ENCODE data around the gene RXRA.
A peak's percentile ranks its signal among the peaks of the same experiment; 100 is the strongest.

Gene RXRA

DNA sequence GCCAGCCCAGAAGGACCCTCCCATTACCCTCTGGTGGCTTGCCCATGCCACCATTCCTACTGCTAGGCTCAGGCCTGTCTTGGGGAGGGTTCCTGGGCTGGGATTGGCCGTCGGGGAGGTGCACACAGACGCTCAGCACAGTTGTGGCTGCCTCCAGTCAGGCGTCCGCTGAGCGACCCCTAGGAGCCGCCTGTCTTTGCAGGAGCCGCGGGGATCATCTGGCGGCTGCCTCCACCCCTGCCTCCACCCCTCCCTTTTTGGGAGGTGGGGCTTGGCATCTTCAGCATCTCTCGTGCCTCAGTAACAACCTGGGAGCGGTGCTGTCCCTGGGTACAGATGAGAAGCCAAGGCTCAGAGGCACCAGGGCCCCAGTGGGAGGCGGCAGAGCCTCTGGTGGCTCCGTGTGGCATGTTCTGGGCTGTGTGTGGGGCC lies 39.6 kb downstream of the RXRA start:
- Mint-ChIP-seq H3K27me3 (no peaks in the 10 kb centered on the region), H3K4me1 (ENCODE audit: low read depth in 2 of 2) (peaks cover 5 to 18% of the 10 kb centered on the region in 2 donors), H3K4me3 (no peak overlapping the region), H3K9me3 (no peaks in the 10 kb centered on the region), H3K36me3 (ENCODE audit: insufficient read depth) (peaks cover 5% of the 10 kb centered on the region), H3K27ac (peak overlapping the region in 1 of 2 donors; percentile 71)
- ATAC-seq (replicated peaks) = no peak
- no peak for DNase-seq

DNA sequence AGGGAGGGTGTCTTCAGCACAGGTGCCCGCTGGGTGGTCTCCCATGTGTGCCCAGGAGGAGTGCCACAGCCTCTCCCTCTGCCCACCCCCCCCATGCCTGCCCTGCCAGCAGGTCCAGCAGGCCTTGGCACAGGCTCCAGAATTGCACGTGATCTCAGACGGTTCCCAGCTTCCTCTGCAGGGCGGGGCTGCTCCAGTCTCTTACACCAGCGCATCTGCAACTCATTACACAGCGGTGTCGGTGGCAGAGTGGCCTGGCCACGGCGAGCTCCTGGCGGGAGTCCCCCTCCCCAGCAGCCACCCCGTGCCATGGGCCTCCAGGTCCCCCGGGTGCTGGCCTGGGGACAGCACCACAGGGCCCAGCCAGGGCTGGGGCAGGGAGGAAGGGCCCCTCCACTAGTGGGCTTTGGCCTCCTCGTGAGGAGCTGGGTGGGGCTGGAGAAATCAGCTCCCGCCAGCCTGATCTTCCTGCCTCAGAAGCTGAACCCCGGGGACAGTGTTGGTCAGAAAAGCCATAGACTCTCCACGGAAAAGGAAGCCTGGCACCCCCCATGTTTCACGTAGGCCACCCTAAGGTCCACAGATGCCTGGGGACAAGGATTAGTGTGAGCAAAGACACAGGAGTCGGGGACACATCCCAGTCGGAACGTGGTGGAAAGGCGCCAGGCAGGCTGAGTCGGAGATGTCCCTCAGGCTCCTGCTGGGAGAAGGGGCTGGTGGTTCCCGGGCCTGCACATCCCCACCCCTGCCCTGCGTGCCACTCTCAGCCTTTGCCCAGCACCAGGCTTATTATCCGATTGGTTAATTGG lies 40.2 kb downstream of the RXRA start:
- no peak overlapping the region for H3K4me3 Mint-ChIP-seq
- peaks cover 5% of the 10 kb centered on the region for H3K36me3 Mint-ChIP-seq (ENCODE audit: insufficient read depth)
- no peaks in the 10 kb centered on the region for H3K27me3 Mint-ChIP-seq
- DNase-seq = no peak
- no peak for ATAC-seq (replicated peaks)
- H3K27ac Mint-ChIP-seq = peak overlapping the region in 1 of 2 donors; percentile 79
- H3K9me3 Mint-ChIP-seq = no peaks in the 10 kb centered on the region
- H3K4me1 Mint-ChIP-seq (ENCODE audit: low read depth in 2 of 2) = peaks cover 5 to 18% of the 10 kb centered on the region in 2 donors

DNA sequence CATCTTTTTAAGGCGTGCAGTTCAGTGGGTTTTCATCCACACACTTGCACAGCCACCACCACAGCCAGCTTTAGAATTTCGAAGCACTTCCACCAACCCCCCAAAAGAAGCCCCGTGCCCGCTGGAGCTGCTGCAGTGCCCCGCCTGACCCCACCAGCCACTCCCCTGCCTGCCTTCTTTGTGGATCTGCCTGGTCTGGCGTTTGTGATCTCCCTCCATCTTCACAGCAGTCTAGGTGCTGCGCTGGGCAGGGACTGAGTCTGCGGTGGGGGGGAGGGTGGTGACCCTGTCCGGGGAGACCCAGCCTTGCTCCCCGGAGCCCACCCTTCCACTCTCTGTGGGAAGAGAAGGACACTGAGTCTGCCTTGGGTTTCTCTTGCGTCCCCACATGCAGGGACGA lies 40.8 kb downstream of the RXRA start:
- Mint-ChIP-seq H3K4me3 (no peak overlapping the region), H3K4me1 (ENCODE audit: low read depth in 2 of 2) (peaks cover 7 to 18% of the 10 kb centered on the region in 2 donors), H3K36me3 (ENCODE audit: insufficient read depth) (peaks cover 5% of the 10 kb centered on the region), H3K9me3 (no peaks in the 10 kb centered on the region), H3K27ac (peak overlapping the region in 1 of 2 donors; percentile 79), H3K27me3 (no peaks in the 10 kb centered on the region)
- ATAC-seq (replicated peaks) (no peak), DNase-seq (no peak)

DNA sequence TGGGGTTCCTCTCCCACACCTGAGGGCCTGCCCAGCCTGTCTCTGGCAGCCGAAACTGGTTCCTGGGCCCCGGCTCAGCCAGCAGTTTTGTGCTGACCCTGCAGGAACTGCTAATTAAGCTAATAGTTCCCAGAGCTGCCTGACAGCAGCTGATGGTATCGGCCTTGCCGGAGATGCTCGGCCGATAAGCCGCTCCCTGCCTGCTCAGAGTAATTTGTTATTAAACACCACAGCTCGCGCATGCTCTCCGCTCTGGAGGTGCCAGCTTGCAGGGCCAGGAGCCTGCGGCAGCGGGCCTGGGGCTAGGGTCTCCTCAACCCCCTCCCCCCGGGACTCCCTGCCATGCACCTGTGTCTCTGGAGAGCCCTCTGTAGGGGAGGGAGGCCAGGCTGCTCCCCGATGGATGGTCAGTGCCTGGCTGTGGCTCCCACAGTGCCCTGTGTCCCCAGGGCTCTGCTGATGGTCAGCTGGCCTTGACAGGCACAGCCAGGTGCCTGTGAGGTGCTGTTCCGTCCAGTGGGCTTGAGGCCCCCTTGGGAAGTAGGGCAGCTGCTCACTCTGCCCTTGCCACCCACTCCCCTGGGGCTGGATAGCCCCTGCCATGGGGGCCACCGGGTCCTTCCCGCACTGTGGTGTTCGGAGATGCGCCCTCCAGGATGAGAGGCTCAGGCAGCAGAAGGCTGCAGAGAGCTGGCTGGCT lies 41.7 kb downstream of the RXRA start:
- Mint-ChIP-seq H3K4me1 (ENCODE audit: low read depth in 2 of 2) (peaks cover 11 to 21% of the 10 kb centered on the region in 2 donors), H3K4me3 (no peak overlapping the region), H3K36me3 (ENCODE audit: insufficient read depth) (peaks cover 7% of the 10 kb centered on the region), H3K27ac (no peak overlapping the region), H3K27me3 (no peaks in the 10 kb centered on the region), H3K9me3 (no peaks in the 10 kb centered on the region)
- ATAC-seq (replicated peaks) (no peak), DNase-seq (no peak)

DNA sequence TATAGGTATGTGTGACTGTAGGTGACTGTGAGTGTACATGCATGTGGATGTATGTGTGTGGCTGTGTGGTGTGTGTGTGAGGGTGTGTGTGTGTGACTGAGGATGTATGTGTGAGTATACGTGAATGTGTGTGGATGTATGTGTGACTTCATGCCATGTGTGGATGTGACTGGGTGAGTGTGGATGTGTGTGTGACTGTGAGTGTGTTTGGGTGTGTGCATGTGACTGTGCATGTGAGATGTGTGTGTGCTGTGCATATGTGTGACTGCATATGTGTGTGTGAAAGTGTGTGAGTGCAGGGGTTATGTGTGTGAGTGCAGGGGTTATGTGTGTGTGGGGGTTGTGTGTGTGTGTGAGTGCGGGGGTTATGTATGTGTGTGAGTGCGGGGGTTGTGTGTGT lies 42.3 kb downstream of the RXRA start:
- DNase-seq (no peak), ATAC-seq (replicated peaks) (no peak)
- Mint-ChIP-seq H3K27ac (no peak overlapping the region), H3K4me3 (no peak overlapping the region), H3K9me3 (no peaks in the 10 kb centered on the region), H3K36me3 (ENCODE audit: insufficient read depth) (peaks cover 9% of the 10 kb centered on the region), H3K27me3 (no peaks in the 10 kb centered on the region), H3K4me1 (ENCODE audit: low read depth in 2 of 2) (peaks cover 11 to 27% of the 10 kb centered on the region in 2 donors)

DNA sequence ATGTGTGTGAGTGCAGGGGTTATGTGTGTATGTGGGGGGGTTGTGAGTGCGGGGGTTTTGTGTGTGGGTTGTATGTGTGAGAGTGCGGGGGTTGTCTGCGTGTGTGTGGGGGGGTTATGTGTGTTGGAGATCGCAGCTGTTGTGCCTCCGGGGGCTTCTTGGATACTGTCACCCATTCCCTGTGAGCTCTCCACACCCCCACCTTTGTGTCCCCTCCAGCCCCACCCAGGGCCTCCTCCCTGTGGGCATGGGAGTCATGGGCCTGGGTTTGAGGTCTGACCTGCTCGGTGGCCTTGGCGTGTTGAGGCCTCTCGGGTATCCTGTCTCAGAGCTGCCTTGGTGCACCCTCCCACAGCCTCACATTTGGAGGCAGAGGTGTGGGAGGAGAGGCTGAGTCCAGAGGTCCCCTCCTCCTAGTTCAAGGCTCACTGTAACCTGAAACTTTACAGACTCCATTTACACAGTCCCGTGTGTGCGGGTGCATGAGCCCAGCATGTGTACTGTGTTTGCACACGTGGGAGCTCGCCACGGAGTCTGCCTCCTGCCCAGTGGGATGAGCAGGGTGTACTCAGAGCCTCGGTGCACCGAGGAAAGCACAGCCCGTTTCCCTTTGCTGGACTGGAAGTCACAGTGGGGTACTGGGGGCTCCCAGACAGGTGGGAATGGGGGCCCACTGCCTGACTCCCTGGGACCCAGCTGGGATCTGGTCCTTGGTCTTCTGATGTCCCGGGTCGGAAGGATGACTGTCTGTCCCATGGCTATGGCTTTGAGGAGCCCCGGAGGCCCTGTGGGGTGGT lies 43.4 kb downstream of the RXRA start:
- Mint-ChIP-seq H3K4me1 (ENCODE audit: low read depth in 2 of 2) (peaks cover 11 to 28% of the 10 kb centered on the region in 2 donors), H3K27me3 (no peaks in the 10 kb centered on the region), H3K9me3 (no peaks in the 10 kb centered on the region)

DNA sequence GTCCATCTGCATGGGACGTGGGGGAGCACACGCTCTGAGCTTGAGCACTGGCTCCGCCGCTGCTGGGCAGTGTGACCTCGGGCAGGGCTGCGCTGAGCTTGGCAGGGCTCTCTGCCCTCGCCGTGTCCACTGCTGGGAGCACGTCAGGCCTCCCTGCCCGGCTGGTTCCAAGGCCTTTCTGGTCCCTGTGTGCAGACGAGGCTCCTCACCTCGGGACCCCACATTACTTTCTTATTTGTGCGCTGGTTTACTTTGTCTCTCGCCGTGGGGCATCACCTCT lies 43.9 kb downstream of the RXRA start:
- Mint-ChIP-seq H3K4me1 (ENCODE audit: low read depth in 2 of 2) (peaks cover 11 to 33% of the 10 kb centered on the region in 2 donors), H3K4me3 (no peak overlapping the region), H3K27me3 (no peaks in the 10 kb centered on the region), H3K36me3 (ENCODE audit: insufficient read depth) (peaks cover 9% of the 10 kb centered on the region), H3K27ac (peak overlapping the region in 1 of 2 donors; percentile 82), H3K9me3 (no peaks in the 10 kb centered on the region)
- no peak for DNase-seq
- ATAC-seq (replicated peaks) = no peak

More for the DNA sequence above, 43.4 kb downstream of the RXRA start:
- no peak for DNase-seq
- peak overlapping the region in 1 of 2 donors; percentile 82 for H3K27ac Mint-ChIP-seq
- no peak for ATAC-seq (replicated peaks)
- H3K4me3 Mint-ChIP-seq = no peak overlapping the region
- peaks cover 9% of the 10 kb centered on the region for H3K36me3 Mint-ChIP-seq (ENCODE audit: insufficient read depth)

DNA sequence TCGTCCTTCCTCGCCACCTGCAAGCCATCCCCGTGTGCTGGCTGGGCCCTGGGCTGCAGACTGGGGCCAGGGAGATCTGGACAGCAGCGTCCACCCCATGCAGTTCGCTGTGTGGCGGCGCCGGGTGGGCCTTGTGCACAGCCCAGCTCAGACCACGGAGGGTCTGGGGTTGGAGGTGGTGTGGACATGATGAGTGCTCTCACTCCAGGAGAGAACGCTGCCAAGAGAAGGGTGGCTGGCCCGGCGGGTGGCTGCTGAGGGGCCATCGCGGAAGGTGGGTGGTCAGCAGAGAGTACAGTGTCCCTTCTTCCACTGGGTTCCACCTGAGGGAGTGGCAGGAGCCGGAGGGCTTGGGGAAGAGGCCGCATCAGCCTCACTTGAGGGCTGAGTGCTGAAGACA lies 44.4 kb downstream of the RXRA start:
- H3K27ac Mint-ChIP-seq = peak overlapping the region in 1 of 2 donors; percentile 82
- H3K27me3 Mint-ChIP-seq = no peaks in the 10 kb centered on the region
- H3K36me3 Mint-ChIP-seq (ENCODE audit: insufficient read depth) = peaks cover 9% of the 10 kb centered on the region
- DNase-seq = no peak
- peaks cover 11 to 32% of the 10 kb centered on the region in 2 donors for H3K4me1 Mint-ChIP-seq (ENCODE audit: low read depth in 2 of 2)
- H3K4me3 Mint-ChIP-seq = no peak overlapping the region
- ATAC-seq (replicated peaks) = no peak
- H3K9me3 Mint-ChIP-seq = no peaks in the 10 kb centered on the region

DNA sequence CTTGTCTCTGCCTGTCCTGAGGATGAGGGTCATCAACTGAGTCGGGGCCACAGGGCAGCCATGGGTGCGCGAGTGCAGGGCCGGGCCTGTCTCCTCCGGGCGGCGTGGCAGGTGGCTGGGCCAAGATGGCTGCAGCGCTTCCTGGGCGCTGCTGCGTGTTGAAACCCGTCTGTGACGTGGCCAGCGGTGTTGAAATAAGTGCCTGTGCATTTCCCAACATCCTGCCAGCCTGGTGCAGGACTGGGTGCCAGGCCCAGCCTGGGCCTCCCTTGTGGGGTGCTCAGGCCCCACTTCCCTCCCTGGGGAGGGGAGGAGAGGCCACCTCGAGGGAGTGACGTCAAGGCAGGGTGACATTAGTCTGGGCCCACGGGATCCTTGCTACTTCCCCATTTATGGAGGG lies 45.5 kb downstream of the RXRA start:
- Mint-ChIP-seq H3K27ac (peak overlapping the region; percentile 77 to 83), H3K36me3 (ENCODE audit: insufficient read depth) (peaks cover 12% of the 10 kb centered on the region), H3K27me3 (no peaks in the 10 kb centered on the region), H3K9me3 (no peaks in the 10 kb centered on the region), H3K4me1 (ENCODE audit: low read depth in 2 of 2) (peaks cover 17 to 32% of the 10 kb centered on the region in 2 donors), H3K4me3 (no peak overlapping the region)
- peak; percentile 25 for ATAC-seq (replicated peaks)
- DNase-seq = no peak

DNA sequence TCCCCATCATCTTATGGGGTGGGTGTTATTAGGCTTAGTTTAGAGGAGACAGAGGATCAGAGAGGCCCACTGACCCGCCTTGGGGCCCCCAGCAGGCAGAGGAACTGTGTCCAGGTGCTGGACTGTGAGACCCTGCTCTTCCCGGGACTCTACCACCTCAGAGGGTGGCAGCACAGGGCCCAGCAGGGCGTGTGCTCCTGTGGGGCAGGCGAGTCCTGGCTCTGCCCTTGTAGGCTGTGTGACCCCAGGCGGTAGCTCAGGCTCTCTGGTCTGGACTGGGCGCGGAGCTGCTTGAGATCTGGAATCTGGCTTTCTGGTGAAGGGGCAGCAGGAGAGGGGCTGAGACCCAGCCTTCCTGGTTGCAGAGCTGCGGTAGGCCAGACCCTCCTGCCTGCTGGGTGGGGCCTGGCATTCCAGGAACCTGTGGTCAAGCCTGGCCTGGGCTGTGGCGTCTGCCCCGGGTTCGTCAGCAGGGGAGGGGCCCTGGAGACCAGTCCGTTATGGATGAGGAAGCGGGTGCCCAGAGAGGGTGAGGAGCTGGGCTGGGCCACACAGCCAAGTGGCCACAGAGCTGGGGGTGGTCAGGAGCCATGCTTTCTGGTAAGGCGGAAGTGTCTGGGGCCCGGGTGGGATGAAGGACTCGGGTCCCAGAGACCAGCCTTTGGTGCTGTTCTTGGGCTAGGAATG lies 46.5 kb downstream of the RXRA start:
- H3K27ac Mint-ChIP-seq = peak overlapping the region; percentile 77 to 83
- peak; percentile 13 for ATAC-seq (replicated peaks)
- H3K4me3 Mint-ChIP-seq = no peak overlapping the region
- no peaks in the 10 kb centered on the region for H3K9me3 Mint-ChIP-seq
- no peaks in the 10 kb centered on the region for H3K27me3 Mint-ChIP-seq
- no peak for DNase-seq
- peaks cover 17 to 31% of the 10 kb centered on the region in 2 donors for H3K4me1 Mint-ChIP-seq (ENCODE audit: low read depth in 2 of 2)
- H3K36me3 Mint-ChIP-seq (ENCODE audit: insufficient read depth) = peaks cover 12% of the 10 kb centered on the region

DNA sequence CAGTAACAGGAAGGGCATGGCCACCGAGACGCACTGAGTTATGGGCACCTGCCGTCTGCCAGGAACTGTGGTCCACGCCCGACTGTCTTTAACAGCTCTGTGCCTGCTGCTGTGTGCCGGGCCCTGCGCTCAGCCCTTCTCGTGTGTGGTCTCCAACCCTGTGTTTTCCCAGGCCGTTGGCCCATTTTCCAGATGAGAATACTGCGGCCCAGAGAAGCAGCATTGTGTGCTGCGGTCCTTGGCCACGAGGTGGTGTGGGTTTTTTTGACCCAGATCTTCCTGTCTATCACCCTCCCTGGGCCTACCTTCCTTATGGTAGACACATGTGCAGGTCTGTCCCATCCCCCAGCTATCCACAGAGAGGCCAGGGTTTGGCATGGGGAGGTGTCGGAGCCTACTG lies 47.0 kb downstream of the RXRA start:
- DNase-seq = peak in 2 of 3 experiments; percentile 37 to 40
- Mint-ChIP-seq H3K9me3 (no peaks in the 10 kb centered on the region), H3K27me3 (no peaks in the 10 kb centered on the region), H3K4me3 (no peak overlapping the region), H3K27ac (no peak overlapping the region), H3K4me1 (ENCODE audit: low read depth in 2 of 2) (peaks cover 17 to 32% of the 10 kb centered on the region in 2 donors), H3K36me3 (ENCODE audit: insufficient read depth) (peaks cover 12% of the 10 kb centered on the region)
- peak; percentile 77 for ATAC-seq (replicated peaks)

DNA sequence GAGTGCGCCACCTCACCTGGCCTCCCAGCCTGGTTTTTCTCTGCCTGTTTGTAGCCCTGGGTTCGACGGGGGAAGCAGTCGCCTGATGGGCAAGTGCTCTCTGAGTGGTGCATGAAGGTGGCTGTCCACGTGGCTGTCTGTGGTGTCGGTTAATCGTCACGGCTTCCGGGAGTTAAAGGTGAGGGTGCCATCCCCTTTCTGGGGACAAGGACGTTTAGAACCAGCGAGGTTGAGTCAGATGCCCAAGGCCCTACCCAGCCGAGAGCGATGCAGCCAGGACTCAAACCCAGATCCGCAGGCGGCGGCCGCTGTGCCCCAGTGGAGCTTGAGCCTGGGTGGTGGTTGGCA lies 47.7 kb downstream of the RXRA start:
- Mint-ChIP-seq H3K4me3 (no peak overlapping the region), H3K36me3 (ENCODE audit: insufficient read depth) (peaks cover 12% of the 10 kb centered on the region), H3K9me3 (no peaks in the 10 kb centered on the region), H3K4me1 (ENCODE audit: low read depth in 2 of 2) (peaks cover 17 to 28% of the 10 kb centered on the region in 2 donors), H3K27ac (peak overlapping the region in 1 of 2 donors; percentile 20), H3K27me3 (no peaks in the 10 kb centered on the region)
- ATAC-seq (replicated peaks) (no peak), DNase-seq (no peak)
